ENCODE measurements around the gene PPIG.

- TF ChIP-seq GABPA (IDR thresholded peaks at IDR 0.05 in 1 of 2, conservative IDR thresholded peaks at IDR 0.05 in 1 of 2) (no peak), REST (IDR thresholded peaks at IDR 0.05) (no peak), CTCF (IDR thresholded peaks at IDR 0.05; ENCODE audit: low read depth, low read length, missing input control) (no peak), TAF1 (conservative IDR thresholded peaks at IDR 0.05) (no peak), JUND (IDR thresholded peaks at IDR 0.05) (no peak)
Observed at GRCh38 chr2:169662744-169663143, 78.6 kb downstream of the PPIG start.
